Anterior cingulate cortex (tissue), 58 donors: ENCODE measurements around the gene DRD1.
"Not testable (repeated sequence)": the region's sequence is repeated elsewhere in the genome, so short reads cannot be mapped to it uniquely, and the experiment has no call there.

Source experiments
- DNase-seq, 58 donors: peaks; one replicate each; lab custom pipeline; 2025; lab: John Stamatoyannopoulos, UW

DRD1 gene

DNA sequence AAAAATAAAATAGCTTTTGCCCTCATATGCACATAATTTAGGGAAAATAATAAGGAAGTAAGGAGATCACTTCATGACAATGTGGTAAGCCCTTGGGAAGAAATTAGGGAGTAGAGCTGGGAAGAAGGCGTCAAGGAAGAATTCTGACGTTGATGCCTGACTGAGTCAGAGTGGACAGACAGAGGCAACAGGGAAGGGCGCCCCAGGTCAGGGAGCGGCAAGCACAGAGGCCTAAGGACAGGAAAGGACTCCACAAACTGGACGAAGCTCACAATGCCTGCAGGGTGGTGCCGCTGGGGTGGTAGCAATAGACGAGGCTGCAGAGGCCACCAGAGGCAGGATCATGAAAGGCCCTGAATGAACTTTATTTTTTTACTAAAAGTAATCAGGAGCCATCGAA is 7.6 kb downstream of the DRD1 start:
- no peak for DNase-seq

DNA sequence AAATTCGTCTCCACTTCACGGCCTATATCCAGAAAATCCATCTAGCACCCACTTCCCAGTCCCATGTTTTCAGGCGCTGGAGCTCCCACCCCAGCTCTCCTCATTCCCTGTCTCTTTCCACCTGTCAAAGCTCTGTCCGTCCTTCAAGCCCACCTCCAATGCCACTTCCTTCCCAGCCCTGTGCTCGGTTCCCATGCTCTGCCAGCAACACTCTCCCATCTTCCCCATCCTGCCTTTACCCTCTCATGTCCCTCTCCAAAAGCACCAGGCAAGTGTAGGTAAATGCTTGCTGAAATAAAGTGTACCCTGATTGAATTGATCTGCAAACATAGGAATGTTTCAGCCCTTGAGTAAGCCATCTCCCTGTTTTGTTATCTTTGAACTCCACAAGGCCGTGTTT is 9.2 kb downstream of the DRD1 start:
- DNase-seq = no peak

DNA sequence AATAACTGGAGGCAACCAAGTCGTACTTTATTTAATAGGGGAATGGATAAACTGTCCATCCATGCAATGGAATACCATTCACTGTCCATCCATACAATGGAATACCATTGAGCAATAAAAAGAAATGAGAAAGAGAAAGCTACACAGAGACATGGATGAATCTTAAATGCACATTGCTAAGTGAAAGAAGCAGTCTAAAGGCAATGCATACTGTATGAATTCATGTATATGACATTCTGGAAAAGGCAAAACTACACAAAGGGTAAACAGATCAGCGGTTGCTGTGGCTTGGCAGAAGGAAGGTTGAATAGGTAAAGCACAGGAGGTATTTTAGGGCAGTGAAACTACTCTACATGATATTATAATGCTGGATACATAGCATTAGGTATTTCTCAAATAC is 16.2 kb downstream of the DRD1 start:
- DNase-seq = no peak

DNA sequence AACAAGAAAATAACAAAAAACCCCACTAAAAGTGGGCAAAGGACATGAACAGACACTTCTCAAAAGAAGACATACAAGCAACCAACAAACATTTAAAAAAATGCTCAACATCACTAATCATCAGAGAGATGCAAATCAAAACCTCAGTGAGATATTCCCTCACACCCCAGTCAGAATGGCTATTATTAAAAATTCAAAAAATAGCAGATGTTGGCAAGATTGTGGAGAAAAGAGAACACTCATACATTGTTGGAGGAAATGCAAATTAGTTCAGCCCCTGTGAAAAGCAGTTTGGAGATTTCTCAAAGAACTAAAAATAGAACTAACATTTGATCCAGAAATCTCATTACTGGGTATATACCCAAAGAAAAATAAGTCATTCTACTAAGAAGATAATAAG is 19.4 kb downstream of the DRD1 start:
- DNase-seq = not testable (repeated sequence)

DNA sequence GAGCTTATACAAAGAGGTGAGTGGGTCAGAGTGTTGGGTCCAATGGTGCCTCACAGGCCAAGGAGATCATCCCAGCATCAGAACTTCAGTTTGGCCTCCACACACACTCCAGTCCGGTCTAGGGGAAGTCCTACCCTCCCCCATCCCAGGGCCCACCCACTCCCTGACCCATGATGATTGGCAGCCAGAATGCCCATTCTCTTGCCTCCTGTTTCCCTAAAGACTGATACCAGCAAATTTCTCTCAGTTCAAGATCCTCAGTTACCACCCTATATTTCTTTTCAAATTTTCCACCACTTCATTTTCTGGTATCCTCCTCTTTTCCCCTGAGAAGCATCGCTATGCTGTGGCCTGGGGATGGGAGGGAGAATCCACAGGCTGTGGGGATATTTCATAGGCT is 21.9 kb downstream of the DRD1 start:
- DNase-seq = no peak

DNA sequence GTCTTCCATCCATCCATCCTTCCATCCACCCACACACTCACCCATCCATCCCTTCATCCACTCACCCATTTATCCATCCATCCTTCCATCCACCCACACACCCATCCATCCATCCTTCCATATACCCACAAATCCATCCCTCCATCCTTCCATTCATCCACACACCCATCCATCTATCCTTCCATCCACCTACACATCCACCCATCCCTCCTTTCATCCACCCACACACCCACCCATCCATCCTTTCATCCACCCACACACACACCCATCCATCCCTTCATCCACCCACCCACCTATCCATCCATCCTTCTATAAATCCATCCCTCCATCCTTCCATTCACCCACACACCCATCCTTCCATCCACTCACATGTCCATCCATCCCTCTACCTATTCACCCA is 23.6 kb downstream of the DRD1 start:
- DNase-seq = no peak

DNA sequence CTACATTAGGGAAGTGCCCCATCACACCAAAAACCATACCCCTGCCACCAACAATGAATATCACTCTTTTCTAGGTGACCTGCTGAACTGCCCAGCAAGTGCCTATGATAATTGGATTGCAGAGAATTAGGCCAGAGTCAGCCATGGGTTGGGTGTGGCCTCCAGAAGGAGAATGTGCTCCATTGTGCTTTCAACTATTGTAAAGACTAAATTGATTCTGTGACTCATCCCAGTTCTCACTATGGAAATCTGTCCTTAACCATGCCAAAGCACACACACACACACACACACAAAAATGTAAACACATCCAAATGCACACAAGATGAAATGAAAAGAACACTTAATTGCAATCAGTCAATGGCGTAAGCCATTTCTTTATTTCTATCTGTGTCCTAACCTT is 25.7 kb downstream of the DRD1 start:
- DNase-seq = no peak

DNA sequence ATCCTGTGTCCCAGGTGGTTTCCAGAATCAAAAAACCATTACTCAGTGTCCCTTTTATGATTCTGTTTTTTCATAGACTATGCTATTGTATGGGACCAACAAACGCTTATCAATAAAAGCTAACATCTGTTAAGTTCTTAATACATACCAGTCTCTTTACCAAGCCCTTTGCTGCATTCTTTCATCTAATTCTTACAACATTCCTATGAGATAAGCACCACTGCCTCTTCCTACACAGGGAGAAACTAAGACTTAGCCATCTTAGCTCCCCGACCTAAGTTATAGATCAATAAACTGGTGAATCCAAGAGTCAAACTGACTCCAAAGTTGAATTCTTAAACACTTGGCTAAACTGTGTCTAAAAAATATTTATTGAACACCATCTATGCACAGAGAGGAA is 26.6 kb downstream of the DRD1 start:
- DNase-seq = no peak

DNA sequence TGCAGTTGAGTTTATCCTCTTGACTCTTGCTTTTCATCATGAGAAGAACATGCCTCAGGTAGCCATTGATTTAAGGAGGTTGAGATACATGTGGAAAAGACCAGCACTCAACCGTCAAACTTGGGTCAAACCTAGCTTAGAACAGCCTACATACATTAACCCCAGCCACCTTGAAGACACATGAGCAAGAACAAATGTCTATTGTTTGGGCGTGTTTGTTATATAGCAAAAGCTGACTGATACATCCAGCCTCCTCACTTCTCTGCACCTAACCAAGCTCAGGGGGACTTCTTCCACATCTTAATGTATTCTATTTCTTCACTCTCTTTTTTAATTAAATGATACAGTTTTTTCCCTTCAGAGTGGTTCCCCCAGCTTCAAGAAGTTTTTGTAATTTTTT is 28.7 kb downstream of the DRD1 start:
- DNase-seq = no peak

DNA sequence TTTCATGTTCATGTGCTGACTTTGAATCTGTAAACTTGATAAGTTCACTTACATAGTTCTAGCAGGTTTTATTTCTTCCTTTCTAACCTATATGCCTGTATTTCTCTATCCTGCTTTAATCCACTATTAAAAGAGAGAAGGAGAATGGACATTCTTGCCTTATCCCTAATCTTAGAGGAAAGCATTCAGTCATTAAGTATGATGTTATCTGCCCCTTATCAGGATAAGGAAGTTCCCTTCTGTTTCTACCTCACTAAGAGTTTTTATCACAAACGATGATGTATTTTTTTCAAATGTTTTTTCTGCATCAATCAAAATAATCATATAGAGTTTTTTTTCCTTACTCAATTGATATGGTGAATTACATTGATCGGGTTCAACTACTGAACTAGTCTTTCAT is 33.1 kb downstream of the DRD1 start:
- DNase-seq = no peak

DNA sequence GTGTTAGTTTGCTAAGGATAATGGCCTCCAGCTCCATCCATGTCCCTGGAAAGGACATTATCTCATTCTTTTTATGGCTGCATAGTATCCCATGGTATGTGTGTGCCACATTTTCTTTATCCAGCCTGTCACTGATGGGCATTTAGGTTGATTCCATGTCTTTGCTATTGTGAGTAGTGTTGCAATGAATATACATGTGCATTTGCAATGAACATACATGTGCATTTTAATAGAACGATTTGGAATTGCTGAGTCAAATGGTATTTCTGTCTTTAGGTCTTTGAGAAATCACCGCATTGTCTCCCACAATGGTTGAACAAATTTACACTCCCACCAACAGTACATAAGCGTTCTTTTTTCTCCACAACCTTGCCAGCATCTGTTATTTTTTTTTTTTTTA is 37.7 kb downstream of the DRD1 start:
- DNase-seq = no peak

DNA sequence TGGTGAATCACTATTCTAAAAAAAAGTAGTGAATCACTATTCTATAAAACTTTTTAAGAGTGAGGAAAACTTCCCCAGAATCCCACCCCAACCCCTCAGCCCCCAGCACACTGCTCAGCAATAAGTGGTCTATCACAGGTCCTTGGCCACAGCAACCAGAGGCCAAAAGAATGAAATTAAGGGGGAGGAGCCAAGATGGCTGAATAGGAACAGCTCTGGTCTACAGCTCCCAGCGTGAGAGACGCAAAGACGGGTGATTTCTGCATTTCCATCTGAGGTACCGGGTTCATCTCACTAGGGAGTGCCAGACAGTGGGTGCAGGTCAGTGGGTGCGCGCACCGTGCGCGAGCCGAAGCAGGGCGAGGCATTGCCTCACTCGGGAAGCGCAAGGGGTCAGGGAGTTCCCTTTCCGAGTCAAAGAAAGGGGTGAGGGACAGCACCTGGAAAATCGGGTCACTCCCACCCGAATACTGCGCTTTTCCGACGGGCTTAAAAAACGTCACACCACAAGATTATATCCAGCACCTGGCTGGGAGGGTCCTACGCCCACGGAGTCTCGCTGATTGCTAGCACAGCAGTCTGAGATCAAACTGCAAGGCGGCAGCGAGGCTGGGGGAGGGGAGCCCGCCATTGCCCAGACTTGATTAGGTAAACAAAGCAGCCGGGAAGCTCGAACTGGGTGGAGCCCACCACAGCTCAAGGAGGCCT is 46.2 kb downstream of the DRD1 start:
- not testable (repeated sequence) for DNase-seq

DNA sequence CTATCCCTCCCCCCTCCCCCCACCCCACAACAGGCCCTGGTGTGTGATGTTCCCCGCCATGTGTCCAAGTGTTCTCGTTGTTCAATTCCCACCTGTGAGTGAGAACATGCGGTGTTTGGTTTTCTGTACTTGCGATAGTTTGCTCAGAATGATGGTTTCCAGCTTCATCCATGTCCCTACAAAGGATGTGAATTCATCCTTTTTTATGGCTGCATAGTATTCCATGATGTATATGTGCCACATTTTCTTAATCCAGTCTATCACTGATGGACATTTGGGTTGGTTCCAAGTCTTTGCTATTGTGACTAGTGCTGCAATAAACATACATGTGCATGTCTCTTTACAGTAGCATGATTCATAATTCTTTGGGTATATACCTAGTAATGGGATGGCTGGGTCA is 48.6 kb downstream of the DRD1 start:
- DNase-seq = not testable (repeated sequence)

DNA sequence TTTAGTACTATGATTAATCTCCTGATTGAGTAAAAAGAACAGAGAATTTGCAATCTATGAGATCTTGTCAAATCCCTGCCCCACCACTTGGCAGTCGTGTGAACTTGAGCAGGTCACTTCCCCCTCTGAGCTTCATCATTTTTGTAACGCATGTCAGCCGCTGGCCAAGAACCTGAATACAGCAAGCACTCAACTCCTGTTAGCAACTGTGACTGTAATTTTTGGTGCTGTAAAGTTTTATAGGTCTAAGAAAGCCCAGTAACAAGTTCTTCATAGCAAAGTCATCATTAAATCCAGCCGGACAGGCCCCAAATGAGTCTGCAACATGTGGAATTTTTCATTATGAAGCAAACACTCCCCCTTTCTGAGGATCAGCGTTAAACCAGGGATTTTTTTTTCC is 49.4 kb downstream of the DRD1 start:
- DNase-seq = no peak

DNA sequence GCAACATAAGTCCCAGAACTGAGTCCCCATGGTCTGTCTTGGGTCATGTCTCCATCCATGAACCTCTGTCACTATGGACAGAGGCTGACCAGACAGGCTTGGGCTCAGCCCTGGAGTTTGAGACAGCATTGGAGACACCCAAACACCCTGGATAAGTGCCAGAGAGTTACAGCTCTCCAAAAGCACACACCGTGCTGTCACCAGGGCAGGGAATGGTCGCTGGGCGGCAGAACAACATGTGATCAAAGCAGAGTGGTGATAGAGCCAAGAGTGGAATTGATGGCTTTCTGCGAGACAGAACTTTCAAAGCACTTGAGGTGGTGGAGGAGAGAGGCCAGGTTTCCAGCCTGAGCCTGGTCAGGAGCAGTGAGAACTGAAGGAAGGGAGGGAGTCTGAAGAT is 50.1 kb downstream of the DRD1 start:
- no peak for DNase-seq

DNA sequence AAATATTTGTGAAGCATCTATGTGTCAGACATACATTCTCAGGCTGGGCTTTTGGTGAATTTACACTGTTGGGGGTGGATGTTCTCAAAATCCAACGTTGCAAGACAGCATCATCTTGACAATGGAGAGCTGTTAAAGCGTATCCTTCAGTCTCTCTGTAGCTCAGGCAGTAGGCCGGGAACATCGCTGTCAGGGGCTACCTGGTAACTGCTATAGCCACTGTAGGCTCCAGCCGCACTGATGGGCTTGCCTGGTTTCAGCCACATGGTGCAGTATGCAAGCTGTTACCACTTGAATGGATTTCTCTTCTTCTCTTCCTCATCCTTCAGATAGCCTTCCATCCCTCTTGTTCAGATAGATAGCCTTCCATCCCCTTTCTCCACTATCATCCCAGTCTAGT is 51.7 kb downstream of the DRD1 start:
- no peak for DNase-seq

DNA sequence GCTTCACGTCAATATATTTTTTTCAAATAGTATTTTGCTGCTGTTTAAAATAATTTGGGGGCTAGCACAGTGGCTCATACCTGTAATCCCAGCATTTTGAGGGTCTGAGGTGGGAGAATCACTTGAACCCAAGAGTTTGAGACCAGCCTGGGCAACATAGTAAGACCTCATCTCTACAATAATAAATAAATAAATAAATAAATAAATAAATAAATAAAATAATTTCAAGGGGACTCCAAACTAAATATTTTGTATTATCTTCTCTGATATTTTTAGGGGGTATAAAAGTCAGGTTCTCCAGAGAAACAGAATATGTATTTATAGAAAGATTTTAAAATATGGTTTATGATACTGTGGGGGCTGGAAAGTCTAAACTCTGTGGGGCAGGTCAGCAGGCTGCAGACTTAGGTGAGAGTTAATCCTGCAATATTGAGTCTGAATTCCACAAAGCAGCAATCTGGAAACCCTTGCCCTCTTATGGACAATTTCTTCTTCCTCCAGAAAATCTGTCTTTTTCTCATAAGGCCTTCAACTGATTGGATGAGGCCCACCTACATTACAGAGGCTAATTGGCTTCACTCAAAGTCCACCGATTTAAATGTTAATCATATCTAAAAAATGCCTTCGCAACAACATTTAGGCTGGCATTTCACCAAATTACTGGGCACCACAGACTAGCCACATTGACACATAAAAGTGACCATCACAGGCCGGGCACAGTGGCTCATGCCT is 53.5 kb downstream of the DRD1 start:
- no peak for DNase-seq
